GM12875 (cell line): ENCODE measurements around the gene C1QL4.
"Not testable (repeated sequence)": the region's sequence is repeated elsewhere in the genome, so short reads cannot be mapped to it uniquely, and the experiment has no call there.

Experiments
- H3K4me3 ChIP-seq: one replicate; pipeline ENCODE4 v1.5.1; 2011; ENCODE audit warnings: low read depth, low read length, control low read depth
- CTCF ChIP-seq: IDR thresholded peaks from 2 replicates; pipeline ENCODE4 v1.5.1; 2011; ENCODE audit warnings: low read depth, mild to moderate bottlenecking, control low read depth, inconsistent platforms, low read length, moderate library complexity, borderline replicate concordance; ENCODE audit not compliant: insufficient read depth

Gene C1QL4

GRCh38 chr12:49336645-49337584, at the start of gene C1QL4:
TSS of gene C1QL4 (minus strand) at chr12:49337188. CDS start at chr12:49336477, 711 bp downstream.
- no peak within 1 kb of the TSS for H3K4me3 ChIP-seq
- TF ChIP-seq CTCF = peak; percentile 96

- H3K4me3 ChIP-seq = not testable (repeated sequence)
These were observed 43.2 kb upstream of the C1QL4 start for GRCh38 chr12:49380184-49380583.

GRCh38 chr12:49377386-49377785, 40.4 kb upstream of the C1QL4 start:
- no peak for TF ChIP-seq CTCF
- no peak overlapping the region for H3K4me3 ChIP-seq

- H3K4me3 ChIP-seq = no peak overlapping the region
- TF ChIP-seq CTCF = no peak
These were observed 38.4 kb upstream of the C1QL4 start for GRCh38 chr12:49375406-49375805.

- no peak for TF ChIP-seq CTCF
- no peak overlapping the region for H3K4me3 ChIP-seq
These were observed 33.6 kb upstream of the C1QL4 start for GRCh38 chr12:49370539-49370938.

GRCh38 chr12:49369411-49370145, 32.6 kb upstream of the C1QL4 start:
- peak overlapping the region; percentile 40 for H3K4me3 ChIP-seq
- peak; percentile 57; the same call in 1 of the 2 replicates for TF ChIP-seq CTCF

GRCh38 chr12:49368240-49368600, 31.2 kb upstream of the C1QL4 start:
- H3K4me3 ChIP-seq = peak overlapping the region; percentile 90
- no peak for TF ChIP-seq CTCF
